HepG2 (cell line): ENCODE results near the gene TPSB2. TPM values are rescaled to one million over a fixed set of nuclear protein-coding genes. Genes with fewer than 3 reads are reported as not detected.

ENCODE experiments used
- BRD4 ChIP-seq: sonication (generic); formaldehyde crosslinking; IDR thresholded peaks from 2 replicates; pipeline ENCODE4 v1.4.0; 2020; ENCODE audit warnings: missing genetic modification reagents
- DNMT3B ChIP-seq: conservative IDR thresholded peaks from 2 replicates; pipeline ENCODE4 v1.6.1; 2016; ENCODE audit warnings: missing biosample characterization, control low read depth
- EED ChIP-seq: sonication (generic); formaldehyde crosslinking; IDR thresholded peaks from 2 replicates; pipeline ENCODE4 v1.5.0; 2020; ENCODE audit warnings: mild to moderate bottlenecking, missing genetic modification reagents
- ETV6 ChIP-seq: sonication (generic); formaldehyde crosslinking; conservative IDR thresholded peaks from 2 replicates; pipeline ENCODE4 v1.4.0; 2020; ENCODE audit warnings: missing genetic modification reagents
- FOXA1 ChIP-seq, 2 experiments: fragments of 450-650 bp in 1 of 2; sonication (generic) in 1 of 2; formaldehyde crosslinking in 1 of 2; IDR thresholded peaks; 2 replicates each; pipeline versions ENCODE4 v1.4.0 to v1.6.1; 2016 to 2020; ENCODE audit warnings: missing genetic modification reagents in 1 of 2
- FOXJ3 ChIP-seq: sonication (generic); formaldehyde crosslinking; IDR thresholded peaks from 2 replicates; pipeline ENCODE4 v1.4.0; 2020; ENCODE audit warnings: missing genetic modification reagents, mild to moderate bottlenecking, borderline replicate concordance
- GATA4 ChIP-seq: sonication (generic); IDR thresholded peaks from 2 replicates; pipeline ENCODE4 v1.6.1; 2016; ENCODE audit warnings: antibody characterized with exemption, low read depth, borderline replicate concordance
- HNRNPL ChIP-seq: fragments of 200-400 bp; formaldehyde crosslinking; IDR thresholded peaks from 2 replicates; pipeline ENCODE4 v1.6.1; 2017; ENCODE audit warnings: mild to moderate bottlenecking, low read depth, low read length
- KLF12 ChIP-seq: sonication (generic); formaldehyde crosslinking; IDR thresholded peaks from 2 replicates; pipeline ENCODE4 v1.4.0; 2020; ENCODE audit warnings: missing genetic modification reagents, borderline replicate concordance
- LCORL ChIP-seq, 2 experiments: fragments of 450-650 bp in 1 of 2; sonication (generic) in 1 of 2; formaldehyde crosslinking in 1 of 2; IDR thresholded peaks; 2 replicates each; pipeline versions ENCODE4 v1.5.0 to v1.6.1; 2017 to 2020; ENCODE audit warnings: antibody characterized with exemption in 1 of 2, missing genetic modification reagents in 1 of 2
- MATR3 ChIP-seq: sonication (generic); formaldehyde crosslinking; IDR thresholded peaks from 2 replicates; pipeline ENCODE4 v1.4.0; 2020; ENCODE audit warnings: missing genetic modification reagents
- NCOA5 ChIP-seq: sonication (generic); formaldehyde crosslinking; IDR thresholded peaks from 2 replicates; pipeline ENCODE4 v1.4.0; 2020; ENCODE audit warnings: missing genetic modification reagents
- NFRKB ChIP-seq: fragments of 450-650 bp; IDR thresholded peaks from 2 replicates; pipeline ENCODE4 v1.6.1; 2017
- NFYC ChIP-seq: IDR thresholded peaks from 2 replicates; pipeline ENCODE4 v1.6.1; 2016; ENCODE audit warnings: missing genetic modification reagents, missing compliant biosample characterization
- PCBP2 ChIP-seq: fragments of 200-400 bp; formaldehyde crosslinking; optimal IDR thresholded peaks from 2 replicates; pipeline ENCODE3; 2018; ENCODE audit warnings: low read length, low read depth; ENCODE audit not compliant: poor library complexity, severe bottlenecking
- POGZ ChIP-seq: sonication (generic); formaldehyde crosslinking; IDR thresholded peaks from 2 replicates; pipeline ENCODE4 v1.4.0; 2020; ENCODE audit warnings: mild to moderate bottlenecking, missing genetic modification reagents
- RCOR2 ChIP-seq: IDR thresholded peaks from 2 replicates; pipeline ENCODE4 v1.6.1; 2016; ENCODE audit warnings: missing biosample characterization, missing genetic modification reagents
- SMARCC2 ChIP-seq: fragments of 450-650 bp; IDR thresholded peaks from 2 replicates; pipeline ENCODE4 v1.6.1; 2017; ENCODE audit warnings: antibody characterized with exemption, mild to moderate bottlenecking
- SMYD3 ChIP-seq: sonication (generic); formaldehyde crosslinking; IDR thresholded peaks from 2 replicates; pipeline ENCODE4 v1.8.1; 2023; ENCODE audit warnings: mild to moderate bottlenecking, missing genetic modification reagents
- TGIF2 ChIP-seq: IDR thresholded peaks from 2 replicates; pipeline ENCODE4 v1.6.1; 2016; ENCODE audit warnings: control low read depth, missing compliant biosample characterization
- TOPORS ChIP-seq: sonication (generic); formaldehyde crosslinking; IDR thresholded peaks from 2 replicates; pipeline ENCODE4 v1.8.0; 2023; ENCODE audit warnings: mild to moderate bottlenecking, missing genetic modification reagents
- U2AF1 ChIP-seq: fragments of 200-400 bp; formaldehyde crosslinking; optimal IDR thresholded peaks from 2 replicates; pipeline ENCODE3; 2017; ENCODE audit warnings: mild to moderate bottlenecking, low read depth, low read length
- XRCC5 ChIP-seq: fragments of 200-400 bp; formaldehyde crosslinking; optimal IDR thresholded peaks from 2 replicates; pipeline ENCODE3; 2017; ENCODE audit warnings: mild to moderate bottlenecking, low read length
- ZNF329 ChIP-seq: sonication (generic); formaldehyde crosslinking; IDR thresholded peaks from 2 replicates; pipeline ENCODE4 v1.9.0; 2021; ENCODE audit warnings: low read depth, mild to moderate bottlenecking, missing genetic modification reagents
- ZNF350 ChIP-seq: sonication (generic); formaldehyde crosslinking; IDR thresholded peaks from 2 replicates; pipeline ENCODE4 v1.4.0; 2020; ENCODE audit warnings: mild to moderate bottlenecking, low read depth, missing genetic modification reagents, borderline replicate concordance
- ZNF354B ChIP-seq: sonication (generic); formaldehyde crosslinking; IDR thresholded peaks from 2 replicates; pipeline ENCODE4 v1.8.0; 2022; ENCODE audit warnings: mild to moderate bottlenecking, missing genetic modification reagents
- ZNF546 ChIP-seq: sonication (generic); formaldehyde crosslinking; conservative IDR thresholded peaks from 2 replicates; pipeline ENCODE4 v1.8.1; 2023; ENCODE audit warnings: mild to moderate bottlenecking, missing genetic modification reagents
- ZNF678 ChIP-seq: sonication (generic); formaldehyde crosslinking; IDR thresholded peaks from 2 replicates; pipeline ENCODE4 v1.4.0; 2020; ENCODE audit warnings: mild to moderate bottlenecking, missing genetic modification reagents
- ZNF776 ChIP-seq: sonication (generic); formaldehyde crosslinking; IDR thresholded peaks from 2 replicates; pipeline ENCODE4 v1.4.0; 2020; ENCODE audit warnings: mild to moderate bottlenecking, missing genetic modification reagents
- ZSCAN22 ChIP-seq: sonication (generic); formaldehyde crosslinking; IDR thresholded peaks from 2 replicates; pipeline ENCODE4 v1.4.0; 2020; ENCODE audit warnings: mild to moderate bottlenecking, missing genetic modification reagents
- polyA plus RNA-seq, 8 experiments: library from polyadenylated mRNA; depleted of rRNA in 3 of 8; stranded (reverse) in 7 of 8; unstranded in 1 of 8; fragments of >200 nt; fragmentation: Illumina TruSeq in 4 of 8; extraction: Trizol in 4 of 8; gene quantifications; 2 replicates each; pipeline versions ENCODE4 v1.2.1 to v1.2.3, GENCODE V29; 2011 to 2016; ENCODE audit warnings: low read depth in 4 of 8, missing spikeins in 1 of 8, mixed read lengths in 1 of 8; ENCODE audit not compliant: insufficient read depth in 1 of 8
- total RNA-seq, 5 experiments: library from RNA; depleted of rRNA; stranded (reverse); fragments of >200 nt; fragmentation: Illumina TruSeq; extraction: Trizol; gene quantifications; 2 replicates each; pipeline ENCODE4 v1.2.3, GENCODE V29; 2016; ENCODE audit warnings: low read depth in 1 of 5
- TF ChIP-seq, protein P1 (sequence below): sonication (generic); formaldehyde crosslinking; IDR thresholded peaks from 2 replicates; pipeline ENCODE4 v1.5.0; 2020; ENCODE audit warnings: missing genetic modification reagents, mild to moderate bottlenecking, borderline replicate concordance
- TF ChIP-seq, protein P2 (sequence below): sonication (generic); formaldehyde crosslinking; IDR thresholded peaks from 2 replicates; pipeline ENCODE4 v1.8.0; 2022; ENCODE audit warnings: missing genetic modification reagents, mild to moderate bottlenecking, inconsistent platforms, borderline replicate concordance

Gene TPSB2
- total and polyA plus RNA-seq, 2 of the 13 experiments (the other 11 are each of a cell fraction or from before 2014, with no cell fraction given): not detected

DNA sequence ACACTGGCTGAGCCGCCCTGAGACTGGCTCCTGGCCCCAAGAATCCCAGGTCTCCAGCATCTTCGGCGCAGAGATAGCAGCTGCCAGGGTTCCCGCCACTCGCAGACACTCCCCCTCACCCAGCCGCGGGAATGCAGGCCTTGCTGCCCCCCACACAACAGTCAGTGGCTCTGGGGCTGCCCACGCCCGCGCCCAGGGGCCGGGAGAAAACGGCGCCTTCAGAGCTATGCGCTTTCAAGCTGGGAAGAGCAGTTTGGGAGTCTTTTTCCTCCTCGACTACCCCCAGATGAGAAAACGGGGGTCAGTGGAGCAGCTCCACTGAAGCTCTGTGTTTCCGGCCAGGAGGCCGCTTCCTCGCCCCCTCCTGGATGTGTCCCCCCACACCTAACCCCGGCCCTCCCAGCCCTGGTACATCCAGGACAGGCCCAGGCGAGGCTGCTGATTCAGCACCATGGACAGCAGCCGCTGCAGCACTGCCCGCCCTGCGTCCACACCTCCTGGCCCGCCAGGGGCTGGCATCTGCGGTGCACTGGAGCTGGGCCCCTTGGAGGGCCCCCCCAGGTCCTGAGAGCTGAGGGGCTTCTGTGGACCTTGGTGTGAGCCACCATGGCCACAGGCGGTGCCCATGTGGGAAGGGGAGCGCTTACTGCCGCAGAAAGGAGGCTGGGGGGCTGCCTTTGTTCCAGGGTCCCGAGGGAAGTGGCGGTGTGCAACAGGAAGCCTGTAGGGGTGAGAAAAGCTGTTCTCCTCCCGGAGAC is 41.4 kb downstream of the TPSB2 start (continued):
- TF ChIP-seq ZSCAN22 (no peak), TGIF2 (CRISPR knock-in tag) (peak; percentile 67; the same call in 1 of the 2 replicates), ZNF546 (CRISPR knock-in tag) (0 out of 2 replicates have a peak, but pooled peaks have one; percentile 54), DNMT3B (CRISPR knock-in tag) (peak; percentile 76; the same call in 1 of the 2 replicates), ZNF354B (CRISPR knock-in tag) (no peak), POGZ (CRISPR knock-in tag) (no peak), GATA4 (no peak), TOPORS (CRISPR knock-in tag) (no peak), KLF12 (CRISPR knock-in tag) (no peak), ZNF678 (CRISPR knock-in tag) (peak; percentile 56; the same call in 1 of the 2 replicates), LCORL (IDR thresholded peaks at IDR 0.05) (no peak), LCORL (CRISPR knock-in tag; IDR thresholded peaks at IDR 0.05) (no peak), ZNF329 (CRISPR knock-in tag) (peak; percentile 71; the same call in 1 of the 2 replicates), NCOA5 (CRISPR knock-in tag) (no peak), RCOR2 (CRISPR knock-in tag) (no peak), MATR3 (CRISPR knock-in tag) (no peak), FOXJ3 (CRISPR knock-in tag) (no peak), FOXA1 (IDR thresholded peaks at IDR 0.05) (no peak), FOXA1 (CRISPR knock-in tag; IDR thresholded peaks at IDR 0.05) (0 out of 2 replicates have a peak, but pooled peaks have one; percentile 6), NFYC (CRISPR knock-in tag) (no peak), BRD4 (CRISPR knock-in tag) (no peak), EED (CRISPR knock-in tag) (no peak), SMYD3 (CRISPR knock-in tag) (no peak), ETV6 (CRISPR knock-in tag) (0 out of 2 replicates have a peak, but pooled peaks have one; percentile 63), NFRKB (no peak), PCBP2 (no peak), U2AF1 (no peak), ZNF350 (CRISPR knock-in tag) (no peak; the same call in 1 of the 2 replicates), XRCC5 (peak; percentile 37), ZNF776 (CRISPR knock-in tag) (0 out of 2 replicates have a peak, but pooled peaks have one; percentile 34), HNRNPL (0 out of 2 replicates have a peak, but pooled peaks have one; percentile 47), SMARCC2 (no peak)
- TF ChIP-seq, protein P1, sequence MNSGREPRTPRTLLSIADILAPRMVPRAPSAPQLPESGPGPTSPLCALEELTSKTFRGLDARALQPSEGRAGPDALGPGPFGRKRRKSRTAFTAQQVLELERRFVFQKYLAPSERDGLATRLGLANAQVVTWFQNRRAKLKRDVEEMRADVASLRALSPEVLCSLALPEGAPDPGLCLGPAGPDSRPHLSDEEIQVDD: no peak
- TF ChIP-seq, protein P2, sequence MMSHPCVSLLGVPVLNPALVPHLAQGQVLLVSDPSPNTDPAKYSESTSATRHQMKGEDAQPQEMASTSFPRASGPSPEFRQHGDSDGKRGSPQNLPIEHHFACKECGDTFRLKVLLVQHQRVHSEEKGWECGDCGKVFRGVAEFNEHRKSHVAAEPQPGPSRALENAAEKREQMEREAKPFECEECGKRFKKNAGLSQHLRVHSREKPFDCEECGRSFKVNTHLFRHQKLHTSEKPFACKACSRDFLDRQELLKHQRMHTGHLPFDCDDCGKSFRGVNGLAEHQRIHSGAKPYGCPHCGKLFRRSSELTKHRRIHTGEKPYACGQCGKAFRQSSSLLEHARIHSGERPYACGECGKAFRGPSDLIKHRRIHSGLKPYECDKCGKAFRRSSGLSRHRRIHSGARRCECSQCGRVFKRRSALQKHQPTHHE (CRISPR knock-in tag): peak; percentile 54; the same call in 1 of the 2 replicates
